Fibroblast of the aortic adventitia (primary cell): ENCODE measurements around the gene PORCN. TPM values are rescaled to one million over a fixed set of nuclear protein-coding genes. Genes with fewer than 3 reads are reported as not detected.

Experiments
- DNase-seq: peaks from one replicate; pipeline ENCODE4 v3.0.0-alpha.2; 2010; ENCODE audit warnings: low read depth
- H3K4me3 ChIP-seq: 2 replicates; pipeline ENCODE4 v1.5.1; 2011; ENCODE audit warnings: low read depth, mild to moderate bottlenecking, control low read depth, low read length, moderate library complexity
- total RNA-seq: library from RNA; depleted of rRNA; stranded (reverse); fragments of >200 nt; gene quantifications from 2 replicates; pipeline ENCODE4 v1.2.3, GENCODE V29; 2012; ENCODE audit warnings: low replicate concordance
- TF ChIP-seq, protein P1 (sequence below): IDR thresholded peaks from 2 replicates; pipeline ENCODE4 v1.5.1; 2011; ENCODE audit warnings: mild to moderate bottlenecking, low read length, control low read depth, inconsistent platforms; ENCODE audit not compliant: insufficient read depth

The PORCN gene
- total RNA-seq, 1 donor: 9.1 TPM

DNA sequence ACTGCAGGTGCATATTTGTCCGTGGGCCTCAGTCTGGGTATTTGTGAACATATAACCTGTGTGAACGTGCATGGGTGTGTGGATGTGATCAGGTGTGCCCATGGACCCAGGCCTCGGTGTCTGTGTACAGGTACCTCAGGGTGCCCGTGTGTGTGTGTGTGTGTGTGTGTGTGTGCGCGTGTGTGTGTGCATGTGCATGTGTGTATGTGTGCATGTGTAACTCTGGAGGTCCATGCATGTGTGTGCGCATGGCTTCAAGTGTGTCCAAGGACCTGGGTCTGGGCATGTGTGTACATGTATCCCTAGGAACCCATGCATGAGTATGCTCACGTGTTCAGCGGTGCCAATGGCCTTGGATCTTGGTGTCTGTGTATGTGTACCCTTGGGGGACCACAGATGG, 17.0 kb upstream of the PORCN start:
- DNase-seq: no peak
- TF ChIP-seq, protein P1, sequence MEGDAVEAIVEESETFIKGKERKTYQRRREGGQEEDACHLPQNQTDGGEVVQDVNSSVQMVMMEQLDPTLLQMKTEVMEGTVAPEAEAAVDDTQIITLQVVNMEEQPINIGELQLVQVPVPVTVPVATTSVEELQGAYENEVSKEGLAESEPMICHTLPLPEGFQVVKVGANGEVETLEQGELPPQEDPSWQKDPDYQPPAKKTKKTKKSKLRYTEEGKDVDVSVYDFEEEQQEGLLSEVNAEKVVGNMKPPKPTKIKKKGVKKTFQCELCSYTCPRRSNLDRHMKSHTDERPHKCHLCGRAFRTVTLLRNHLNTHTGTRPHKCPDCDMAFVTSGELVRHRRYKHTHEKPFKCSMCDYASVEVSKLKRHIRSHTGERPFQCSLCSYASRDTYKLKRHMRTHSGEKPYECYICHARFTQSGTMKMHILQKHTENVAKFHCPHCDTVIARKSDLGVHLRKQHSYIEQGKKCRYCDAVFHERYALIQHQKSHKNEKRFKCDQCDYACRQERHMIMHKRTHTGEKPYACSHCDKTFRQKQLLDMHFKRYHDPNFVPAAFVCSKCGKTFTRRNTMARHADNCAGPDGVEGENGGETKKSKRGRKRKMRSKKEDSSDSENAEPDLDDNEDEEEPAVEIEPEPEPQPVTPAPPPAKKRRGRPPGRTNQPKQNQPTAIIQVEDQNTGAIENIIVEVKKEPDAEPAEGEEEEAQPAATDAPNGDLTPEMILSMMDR: no peak

DNA sequence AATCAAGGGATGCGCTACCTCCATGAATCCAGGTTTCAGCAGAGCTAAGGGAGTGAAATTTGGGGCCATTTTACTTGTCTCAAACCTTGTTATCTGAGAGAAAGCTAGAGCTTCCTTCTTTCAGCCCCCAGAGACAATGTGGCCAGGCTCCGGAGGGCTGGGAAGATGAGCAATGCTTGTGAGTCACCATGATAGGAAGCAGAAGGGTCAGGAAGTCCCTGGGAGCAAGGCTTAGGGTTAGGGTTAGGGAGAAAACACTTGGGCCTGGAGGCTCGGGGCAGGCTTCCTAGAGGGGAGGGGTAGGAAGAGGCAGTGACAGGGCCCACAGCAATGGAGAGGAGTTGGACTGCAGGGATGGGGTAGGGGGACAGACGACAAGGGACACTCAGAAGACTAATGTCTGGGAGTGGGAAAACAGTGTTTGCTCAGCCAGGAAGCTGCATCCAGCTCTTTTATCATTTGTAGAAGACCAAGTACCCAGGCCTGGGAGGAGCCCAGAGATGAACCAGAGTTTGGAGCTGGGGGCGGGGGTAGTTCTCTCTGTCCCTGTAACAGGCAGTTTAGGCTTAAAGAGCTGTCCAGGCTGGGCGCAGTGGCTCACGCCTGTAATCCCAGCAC, 16.4 kb upstream of the PORCN start:
- TF ChIP-seq, protein P1: no peak
- DNase-seq: no peak
- no peak overlapping the region for H3K4me3 ChIP-seq

More for the DNA sequence above, 17.0 kb upstream of the PORCN start:
- no peak overlapping the region for H3K4me3 ChIP-seq

DNA sequence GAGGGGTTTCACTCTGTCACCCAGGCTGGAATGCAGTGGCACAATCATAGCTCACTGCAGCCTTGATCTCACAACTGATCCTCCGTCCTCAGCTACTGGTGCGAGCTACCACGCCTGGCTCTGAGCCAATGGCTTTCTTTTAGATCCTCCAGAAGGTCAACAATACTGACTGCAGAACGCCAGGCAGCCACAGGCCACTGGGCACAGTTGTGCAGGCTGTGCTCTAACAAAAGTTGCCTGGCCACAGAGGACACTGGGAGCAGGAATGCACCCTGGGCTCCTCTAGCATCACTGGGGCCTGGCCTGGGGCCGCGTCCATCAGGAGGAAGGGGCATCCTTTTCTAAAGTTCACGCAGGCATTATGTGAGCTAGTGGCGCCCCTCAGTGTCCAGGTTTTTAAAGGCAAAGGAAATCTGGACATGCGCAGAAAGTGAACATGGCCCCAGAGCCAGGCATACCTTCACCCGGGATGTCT, 14.9 kb upstream of the PORCN start:
- H3K4me3 ChIP-seq: no peak overlapping the region
- TF ChIP-seq, protein P1: peak; percentile 37
- peak; percentile 55 for DNase-seq

DNA sequence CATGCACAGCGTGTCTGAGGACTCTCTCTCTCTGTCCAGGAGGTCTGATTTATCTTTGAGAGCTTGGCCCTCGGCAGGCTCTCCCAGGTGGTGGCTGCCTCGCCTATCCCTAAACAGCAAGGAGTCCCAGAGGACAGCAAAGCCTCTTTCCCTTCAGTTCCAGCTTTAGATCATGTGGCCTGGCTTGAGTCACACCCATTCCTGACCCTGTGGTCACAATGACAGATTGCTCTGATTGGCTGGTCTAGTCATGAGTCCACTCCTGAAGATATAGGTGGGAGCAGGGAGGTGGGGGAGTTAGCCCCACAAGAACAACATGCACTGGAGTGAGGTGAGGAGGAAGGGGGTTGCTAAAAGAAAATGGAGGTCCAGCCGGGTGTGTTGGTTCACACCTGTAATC, 12.1 kb upstream of the PORCN start:
- H3K4me3 ChIP-seq: no peak overlapping the region
- DNase-seq: no peak
- TF ChIP-seq, protein P1: no peak

DNA sequence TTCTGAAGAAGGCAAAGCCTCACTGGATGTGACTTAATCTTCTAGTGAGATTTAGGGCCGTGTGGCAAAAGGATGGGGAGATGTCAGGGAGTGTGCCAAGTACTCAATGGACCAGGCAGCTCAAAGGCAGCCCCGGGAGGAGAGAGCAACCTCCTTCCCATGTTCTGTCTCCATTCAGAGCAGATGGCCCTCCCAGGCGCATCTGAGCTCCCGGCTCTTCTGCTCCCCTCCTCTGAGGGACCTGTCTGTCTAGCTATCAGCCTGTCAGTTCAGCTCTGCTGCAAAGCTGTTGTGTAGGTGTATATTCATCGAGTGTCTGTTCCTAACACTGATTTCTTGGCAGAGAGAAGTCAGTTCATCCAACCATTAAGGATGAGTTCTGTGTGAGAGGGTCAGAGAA, 10.9 kb upstream of the PORCN start:
- TF ChIP-seq, protein P1: no peak
- H3K4me3 ChIP-seq: no peak overlapping the region
- DNase-seq: no peak

DNA sequence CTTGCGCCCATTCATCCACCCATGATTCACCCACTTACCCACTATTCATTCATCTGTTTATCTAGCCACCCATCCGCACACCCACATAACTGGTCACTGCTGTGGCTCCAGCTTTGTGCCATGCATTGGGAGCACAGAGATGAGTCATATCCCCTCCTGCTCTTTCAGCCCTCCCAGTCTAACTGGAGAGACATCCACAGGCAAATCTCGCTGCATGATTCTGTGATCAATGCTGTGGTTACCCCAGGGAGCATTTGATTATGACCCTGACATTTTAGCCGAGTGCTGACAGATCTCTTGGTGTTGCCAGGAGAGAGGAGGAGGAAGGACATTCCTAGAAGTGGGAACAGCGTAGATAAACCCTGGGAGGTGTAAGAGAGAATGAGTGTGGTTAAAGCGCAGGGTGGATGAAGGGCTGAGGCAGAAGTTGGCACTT, 10.4 kb upstream of the PORCN start:
- TF ChIP-seq, protein P1: no peak
- peak; percentile 63 for DNase-seq
- no peak overlapping the region for H3K4me3 ChIP-seq

DNA sequence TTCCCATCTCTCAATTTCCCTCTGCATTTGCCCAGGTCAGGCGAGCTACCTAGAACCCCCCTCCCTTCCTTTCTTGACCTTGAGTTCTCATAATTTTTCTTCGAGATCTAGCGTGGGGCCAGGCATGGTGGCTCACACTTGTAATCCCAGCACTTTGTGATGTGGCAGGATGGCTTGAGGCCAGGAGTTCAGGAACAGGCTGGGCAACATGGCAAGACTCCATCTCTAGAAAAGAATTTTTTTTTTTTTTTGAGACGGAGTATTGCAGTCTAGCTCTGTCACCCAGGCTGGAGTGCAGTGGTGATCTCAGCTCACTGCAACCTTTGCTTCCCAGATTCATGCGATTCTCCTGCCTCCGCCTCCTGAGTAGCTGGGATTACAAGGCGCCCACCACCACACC, 4.5 kb upstream of the PORCN start:
- TF ChIP-seq, protein P1: no peak
- no peak overlapping the region for H3K4me3 ChIP-seq
- DNase-seq: no peak
